Pancreas (tissue), 10 donors: ENCODE measurements around the gene PTPRG. TPM values are rescaled to one million over a fixed set of nuclear protein-coding genes. Genes with fewer than 3 reads are reported as not detected.

Source experiments
- ATAC-seq, 4 donors: fragments of 200-7000 bp; cut with Tn5 transposase; one replicate each; pipeline versions ENCODE4 v1.8.0 to v1.9.1; 2020; ENCODE audit warnings: mild to moderate bottlenecking in 4 of 4, moderate library complexity in 4 of 4
- DNase-seq, 6 donors: peaks; one replicate each; pipeline ENCODE4 v3.0.0-alpha.2; 2020
- FAIRE-seq: peaks from 2 replicates; lab custom pipeline; 2012; peaks lifted over from hg19 to GRCh38; lab: Jason Lieb, UNC
- H3K27ac ChIP-seq, 4 donors: fragments of 200-600 bp; sonication (generic); 1 replicate in 3 of 4; 2 replicates in 1 of 4; pipeline versions ENCODE4 v1.5.0 to v1.8.0; 2020
- H3K27me3 ChIP-seq, 4 donors: fragments of 200-600 bp; one replicate each; pipeline ENCODE4 v1.8.0; 2021
- H3K36me3 ChIP-seq, 3 donors: fragments of 200-600 bp; sonication (generic) in 1 of 3; one replicate each; pipeline versions ENCODE4 v1.5.0 to v1.8.0; 2020 to 2021
- H3K4me1 ChIP-seq, 3 donors: fragments of 200-600 bp; one replicate each; pipeline ENCODE4 v1.8.0; 2021
- H3K4me3 ChIP-seq, 4 donors: fragments of 200-600 bp; sonication (generic) in 2 of 4; one replicate each; pipeline versions ENCODE4 v1.5.0 to v1.8.0; 2020 to 2021
- H3K9me3 ChIP-seq, 4 donors: fragments of 200-600 bp; one replicate each; pipeline ENCODE4 v1.8.0; 2021
- CTCF ChIP-seq, 4 donors: fragments of 200-600 bp; sonication (generic) in 3 of 4; IDR thresholded peaks; one replicate each; pipeline versions ENCODE4 v1.5.0 to v1.8.0; 2021; ENCODE audit warnings: antibody characterized with exemption in 4 of 4
- WGBS, 2 donors: extraction: QIAGEN DNeasy Blood & Tissue Kit; methylation state at CpG; one replicate each; pipeline ENCODE4 v1.1.7; 2013; 5-methylcytosine and 5-hydroxymethylcytosine counted together
- intact Hi-C, 3 donors: fragments of 100-400 bp; cut with DNase I; formaldehyde crosslinking; loops; one replicate each; pipeline versions ENCODE4 v1.11.1 to v1.14.2; 2022
- polyA plus RNA-seq, 2 donors: library from polyadenylated mRNA; stranded (reverse); fragments of 200-250 nt; gene quantifications; one replicate each; pipeline ENCODE4 v1.2.3, GENCODE V29; 2013
- total RNA-seq, 6 donors: library from RNA; stranded (reverse); fragmentation: NEBNext Ultra II Directional in 4 of 6; extraction: Animal tissue kit (Norgen Biotek cat#: 25700) in 4 of 6; gene quantifications; one replicate each; pipeline versions ENCODE4 v1.2.1 to v1.2.4, GENCODE V29; 2021 to 2023
- donor health status: healthy with polysubstance abuse.
- donor health status: DM: no; HTN: no; CAD: no; lungs with moderate emphysema.
- donor health status: DM: no; HTN: no; CAD: no.
- donor health status: control.
- donor health status: control.
- donor health status: Bipolar disorder and iron deficiency.
- donor health status: DM: yes; HTN: yes; CAD: no.
- donor health status: DM: no; HTN: no; CAD: no.
- donor health status: DM: no; HTN: no; CAD: no.
- donor health status: DM: yes; HTN: yes; CAD: no.

PTPRG gene
- total and polyA plus RNA-seq, 8 donors, result 2.8 to 20.5 (median 9.5) TPM

- ATAC-seq, result peak in 2 of 4 donors; percentile 4 to 8
Measured at GRCh38 chr3:61562042-61562720, 810 bp downstream of the PTPRG start.

GRCh38 chr3:61562721-61563312, 1.4 kb downstream of the PTPRG start:
- no peak for TF ChIP-seq CTCF (IDR thresholded peaks at IDR 0.05)
- 0% methylated on average over 24 to 44 of the region's 44 CpGs for WGBS, 2 donors

More at GRCh38 chr3:61562042-61562720, 810 bp downstream of the PTPRG start:
- no peaks in the 10 kb centered on the region for H3K27me3 ChIP-seq
- intact Hi-C loops, result loop anchor here in 1 of 3 donors (10.0 kb wide), 1 partner anchor 623 kb away; no protein-coding TSS in a partner anchor
- H3K4me3 ChIP-seq, result peak overlapping the region; percentile 51 to 73 (median 59)
- WGBS, 2 donors, result 0% methylated on average over 65 of the region's 65 CpGs
- TF ChIP-seq CTCF (IDR thresholded peaks at IDR 0.05), result no peak
- no peaks in the 10 kb centered on the region for H3K4me1 ChIP-seq
- no peaks in the 10 kb centered on the region for H3K36me3 ChIP-seq
- H3K9me3 ChIP-seq, result no peaks in the 10 kb centered on the region
- peak overlapping the region; percentile 82 to 95 (median 93) for H3K27ac ChIP-seq
- FAIRE-seq (no peak), DNase-seq (peak in 5 of 6 donors; percentile 21 to 71 (median 32))

GRCh38 chr3:61563313-61564271, 2.2 kb downstream of the PTPRG start:
- H3K27ac ChIP-seq, result no peak overlapping the region
- peak overlapping the region; percentile 51 to 73 (median 59) for H3K4me3 ChIP-seq
- intact Hi-C loops, result loop anchor here in 1 of 3 donors (10.0 kb wide), 1 partner anchor 621 kb away; no protein-coding TSS in a partner anchor
- H3K4me1 ChIP-seq, result no peaks in the 10 kb centered on the region
- DNase-seq (peak in 2 of 6 donors; percentile 59 to 77), FAIRE-seq (no peak), ATAC-seq (no peak)
- TF ChIP-seq CTCF (IDR thresholded peaks at IDR 0.05), result no peak
- 20 to 22% methylated on average over 51 to 52 of the region's 52 CpGs for WGBS, 2 donors
- H3K9me3 ChIP-seq, result no peaks in the 10 kb centered on the region
- no peaks in the 10 kb centered on the region for H3K36me3 ChIP-seq
- no peaks in the 10 kb centered on the region for H3K27me3 ChIP-seq

More at GRCh38 chr3:61562721-61563312, 1.4 kb downstream of the PTPRG start:
- DNase-seq (peak; percentile 14 to 78 (median 32)), ATAC-seq (peak; percentile 2 to 12 (median 4)), FAIRE-seq (no peak)
- Histone ChIP-seq H3K36me3 (no peaks in the 10 kb centered on the region), H3K27me3 (no peaks in the 10 kb centered on the region), H3K9me3 (no peaks in the 10 kb centered on the region), H3K27ac (no peak overlapping the region), H3K4me3 (peak overlapping the region; percentile 51 to 73 (median 59)), H3K4me1 (no peaks in the 10 kb centered on the region)
- intact Hi-C loops, result loop anchor here in 1 of 3 donors (10.0 kb wide), 1 partner anchor 622 kb away; no protein-coding TSS in a partner anchor

- H3K27me3 ChIP-seq, result no peaks in the 10 kb centered on the region
- H3K27ac ChIP-seq, result no peak overlapping the region
- TF ChIP-seq CTCF (IDR thresholded peaks at IDR 0.05), result peak; percentile 39 to 67 (median 58)
- H3K9me3 ChIP-seq, result no peaks in the 10 kb centered on the region
- DNase-seq, result peak; percentile 61 to 87 (median 76)
- peak overlapping the region in 3 of 4 donors; percentile 51 to 73 (median 65) for H3K4me3 ChIP-seq
- 16 to 19% methylated on average over 30 to 40 of the region's 40 CpGs for WGBS, 2 donors
- intact Hi-C loops, result loop anchor here in 1 of 3 donors (10.0 kb wide), 1 partner anchor 620 kb away; no protein-coding TSS in a partner anchor
- no peaks in the 10 kb centered on the region for H3K36me3 ChIP-seq
- peak; percentile 6 to 53 (median 36) for ATAC-seq
- H3K4me1 ChIP-seq, result no peaks in the 10 kb centered on the region
- FAIRE-seq, result no peak
Measured at GRCh38 chr3:61564395-61565059, 3.2 kb downstream of the PTPRG start.
